ENCODE data around the gene TIMP1. TPM values are rescaled to one million over a fixed set of nuclear protein-coding genes. Genes with fewer than 3 reads are reported as not detected.

Gene TIMP1
- total and polyA plus RNA-seq, 2 of the 13 experiments (the other 11 are each of a cell fraction or from before 2014, with no cell fraction given), result 12.3 to 45.8 TPM

DNA sequence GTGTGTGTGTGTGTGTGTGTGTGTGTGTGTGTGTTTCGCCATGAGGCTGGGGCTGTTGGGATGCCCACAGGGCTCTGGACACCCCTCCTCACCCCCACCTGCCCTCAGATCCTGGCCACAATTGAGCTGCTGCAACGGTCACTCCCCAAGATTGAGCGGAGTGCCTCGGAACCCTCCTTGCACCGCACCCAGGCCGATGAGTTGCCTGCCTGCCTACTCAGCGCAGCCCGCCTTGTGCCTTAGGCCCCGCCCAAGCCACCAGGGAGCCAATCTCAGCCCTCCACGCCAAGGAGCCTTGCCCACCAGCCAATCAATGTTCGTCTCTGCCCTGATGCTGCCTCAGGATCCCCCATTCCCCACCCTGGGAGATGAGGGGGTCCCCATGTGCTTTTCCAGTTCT lies 11.0 kb upstream of the TIMP1 start (continued):
- TF ChIP-seq, protein P1, sequence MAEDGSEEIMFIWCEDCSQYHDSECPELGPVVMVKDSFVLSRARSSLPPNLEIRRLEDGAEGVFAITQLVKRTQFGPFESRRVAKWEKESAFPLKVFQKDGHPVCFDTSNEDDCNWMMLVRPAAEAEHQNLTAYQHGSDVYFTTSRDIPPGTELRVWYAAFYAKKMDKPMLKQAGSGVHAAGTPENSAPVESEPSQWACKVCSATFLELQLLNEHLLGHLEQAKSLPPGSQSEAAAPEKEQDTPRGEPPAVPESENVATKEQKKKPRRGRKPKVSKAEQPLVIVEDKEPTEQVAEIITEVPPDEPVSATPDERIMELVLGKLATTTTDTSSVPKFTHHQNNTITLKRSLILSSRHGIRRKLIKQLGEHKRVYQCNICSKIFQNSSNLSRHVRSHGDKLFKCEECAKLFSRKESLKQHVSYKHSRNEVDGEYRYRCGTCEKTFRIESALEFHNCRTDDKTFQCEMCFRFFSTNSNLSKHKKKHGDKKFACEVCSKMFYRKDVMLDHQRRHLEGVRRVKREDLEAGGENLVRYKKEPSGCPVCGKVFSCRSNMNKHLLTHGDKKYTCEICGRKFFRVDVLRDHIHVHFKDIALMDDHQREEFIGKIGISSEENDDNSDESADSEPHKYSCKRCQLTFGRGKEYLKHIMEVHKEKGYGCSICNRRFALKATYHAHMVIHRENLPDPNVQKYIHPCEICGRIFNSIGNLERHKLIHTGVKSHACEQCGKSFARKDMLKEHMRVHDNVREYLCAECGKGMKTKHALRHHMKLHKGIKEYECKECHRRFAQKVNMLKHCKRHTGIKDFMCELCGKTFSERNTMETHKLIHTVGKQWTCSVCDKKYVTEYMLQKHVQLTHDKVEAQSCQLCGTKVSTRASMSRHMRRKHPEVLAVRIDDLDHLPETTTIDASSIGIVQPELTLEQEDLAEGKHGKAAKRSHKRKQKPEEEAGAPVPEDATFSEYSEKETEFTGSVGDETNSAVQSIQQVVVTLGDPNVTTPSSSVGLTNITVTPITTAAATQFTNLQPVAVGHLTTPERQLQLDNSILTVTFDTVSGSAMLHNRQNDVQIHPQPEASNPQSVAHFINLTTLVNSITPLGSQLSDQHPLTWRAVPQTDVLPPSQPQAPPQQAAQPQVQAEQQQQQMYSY (CRISPR knock-in tag; IDR thresholded peaks at IDR 0.05), result no peak
- no peak for TF ChIP-seq ZNF563 (CRISPR knock-in tag; IDR thresholded peaks at IDR 0.05)
- no peak for TF ChIP-seq PITX1 (CRISPR knock-in tag; IDR thresholded peaks at IDR 0.05)
- TF ChIP-seq HES4 (CRISPR knock-in tag; IDR thresholded peaks at IDR 0.05; ENCODE audit: borderline replicate concordance), result no peak

DNA sequence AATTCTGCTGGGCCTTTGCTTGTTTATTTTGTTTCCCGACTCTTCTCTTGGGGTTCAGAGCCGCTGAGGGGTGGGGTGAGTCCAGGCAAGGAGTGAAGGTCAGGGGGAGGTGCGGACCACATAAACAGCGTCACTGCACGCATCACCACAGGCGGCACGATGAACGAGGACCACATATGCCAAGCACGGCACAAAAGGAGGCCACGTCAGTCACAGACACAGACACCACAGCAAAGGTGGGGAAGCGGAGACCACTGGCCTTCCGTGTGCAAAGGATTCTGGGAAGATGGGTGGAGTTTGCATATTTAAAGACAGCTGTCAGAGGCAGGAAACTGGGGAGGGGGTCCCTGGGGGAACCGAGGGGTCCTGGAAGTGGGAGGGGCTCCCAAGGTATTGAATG lies 10.3 kb upstream of the TIMP1 start:
- WGBS (ENCODE audit: low lambda C conversion rate), result 97% methylated on average over 13 of the region's 13 CpGs
- Histone ChIP-seq H3K9ac (ENCODE audit: insufficient read depth, low read depth, low read length) (no peak overlapping the region), H3K9me3 (ENCODE audit: low read length) (no peaks in the 10 kb centered on the region), H3K79me2 (ENCODE audit: insufficient read depth, low read length) (no peaks in the 10 kb centered on the region), H3K4me3 (replicated peaks in 1 of 3; ENCODE audit: insufficient read depth in 1 of 3, low read depth in 2 of 3, low read length in 3 of 3) (no peak overlapping the region), H3K36me3 (replicated peaks in 1 of 2; ENCODE audit: control insufficient read depth in 1 of 2, insufficient read depth in 2 of 2, low read length in 2 of 2) (peaks cover 0 to 15% of the 10 kb centered on the region in 2 experiments; a peak in 1 of 5 replicates), H3K4me2 (ENCODE audit: low read depth, low read length) (no peak overlapping the region), H4K20me1 (ENCODE audit: insufficient read depth, low read length) (no peaks in the 10 kb centered on the region), H3K4me1 (ENCODE audit: insufficient read depth, low read length) (no peaks in the 10 kb centered on the region), H3K27ac (ENCODE audit: extremely low read length, insufficient read depth, low read length) (no peak overlapping the region), H3K27me3 (ENCODE audit: control insufficient read depth in 1 of 2, insufficient read depth in 2 of 2, low read length in 2 of 2) (no peaks in the 10 kb centered on the region), H2AFZ (ENCODE audit: low read length) (no peak overlapping the region)
- BruUV-seq (replicated peaks), result no TSS peak
- FAIRE-seq (no peak), DNase-seq (ENCODE audit: low spot score) (no peak), ATAC-seq (no peak)
- intact Hi-C loops (cut with micrococcal nuclease; ENCODE audit: unreplicated experiment) (no loop called here), in situ Hi-C loops (cut with HindIII; ENCODE audit: extremely low pct_ligation_motif_present, low pct_unique_long_range_greater_than_20kb) (no loop called here)
- ChIA-PET POLR2A (no interaction called here), CTCF (ENCODE audit: low intra/inter-chr PET ratio, low total read pairs) (no interaction called here)
- TF ChIP-seq RCOR2 (CRISPR knock-in tag; IDR thresholded peaks at IDR 0.05) (no peak), ZNF883 (CRISPR knock-in tag; IDR thresholded peaks at IDR 0.05; ENCODE audit: not compliant biosample characterization) (no peak), ZNF569 (CRISPR knock-in tag; IDR thresholded peaks at IDR 0.05; ENCODE audit: borderline replicate concordance) (no peak)
- TF ChIP-seq, protein P2, sequence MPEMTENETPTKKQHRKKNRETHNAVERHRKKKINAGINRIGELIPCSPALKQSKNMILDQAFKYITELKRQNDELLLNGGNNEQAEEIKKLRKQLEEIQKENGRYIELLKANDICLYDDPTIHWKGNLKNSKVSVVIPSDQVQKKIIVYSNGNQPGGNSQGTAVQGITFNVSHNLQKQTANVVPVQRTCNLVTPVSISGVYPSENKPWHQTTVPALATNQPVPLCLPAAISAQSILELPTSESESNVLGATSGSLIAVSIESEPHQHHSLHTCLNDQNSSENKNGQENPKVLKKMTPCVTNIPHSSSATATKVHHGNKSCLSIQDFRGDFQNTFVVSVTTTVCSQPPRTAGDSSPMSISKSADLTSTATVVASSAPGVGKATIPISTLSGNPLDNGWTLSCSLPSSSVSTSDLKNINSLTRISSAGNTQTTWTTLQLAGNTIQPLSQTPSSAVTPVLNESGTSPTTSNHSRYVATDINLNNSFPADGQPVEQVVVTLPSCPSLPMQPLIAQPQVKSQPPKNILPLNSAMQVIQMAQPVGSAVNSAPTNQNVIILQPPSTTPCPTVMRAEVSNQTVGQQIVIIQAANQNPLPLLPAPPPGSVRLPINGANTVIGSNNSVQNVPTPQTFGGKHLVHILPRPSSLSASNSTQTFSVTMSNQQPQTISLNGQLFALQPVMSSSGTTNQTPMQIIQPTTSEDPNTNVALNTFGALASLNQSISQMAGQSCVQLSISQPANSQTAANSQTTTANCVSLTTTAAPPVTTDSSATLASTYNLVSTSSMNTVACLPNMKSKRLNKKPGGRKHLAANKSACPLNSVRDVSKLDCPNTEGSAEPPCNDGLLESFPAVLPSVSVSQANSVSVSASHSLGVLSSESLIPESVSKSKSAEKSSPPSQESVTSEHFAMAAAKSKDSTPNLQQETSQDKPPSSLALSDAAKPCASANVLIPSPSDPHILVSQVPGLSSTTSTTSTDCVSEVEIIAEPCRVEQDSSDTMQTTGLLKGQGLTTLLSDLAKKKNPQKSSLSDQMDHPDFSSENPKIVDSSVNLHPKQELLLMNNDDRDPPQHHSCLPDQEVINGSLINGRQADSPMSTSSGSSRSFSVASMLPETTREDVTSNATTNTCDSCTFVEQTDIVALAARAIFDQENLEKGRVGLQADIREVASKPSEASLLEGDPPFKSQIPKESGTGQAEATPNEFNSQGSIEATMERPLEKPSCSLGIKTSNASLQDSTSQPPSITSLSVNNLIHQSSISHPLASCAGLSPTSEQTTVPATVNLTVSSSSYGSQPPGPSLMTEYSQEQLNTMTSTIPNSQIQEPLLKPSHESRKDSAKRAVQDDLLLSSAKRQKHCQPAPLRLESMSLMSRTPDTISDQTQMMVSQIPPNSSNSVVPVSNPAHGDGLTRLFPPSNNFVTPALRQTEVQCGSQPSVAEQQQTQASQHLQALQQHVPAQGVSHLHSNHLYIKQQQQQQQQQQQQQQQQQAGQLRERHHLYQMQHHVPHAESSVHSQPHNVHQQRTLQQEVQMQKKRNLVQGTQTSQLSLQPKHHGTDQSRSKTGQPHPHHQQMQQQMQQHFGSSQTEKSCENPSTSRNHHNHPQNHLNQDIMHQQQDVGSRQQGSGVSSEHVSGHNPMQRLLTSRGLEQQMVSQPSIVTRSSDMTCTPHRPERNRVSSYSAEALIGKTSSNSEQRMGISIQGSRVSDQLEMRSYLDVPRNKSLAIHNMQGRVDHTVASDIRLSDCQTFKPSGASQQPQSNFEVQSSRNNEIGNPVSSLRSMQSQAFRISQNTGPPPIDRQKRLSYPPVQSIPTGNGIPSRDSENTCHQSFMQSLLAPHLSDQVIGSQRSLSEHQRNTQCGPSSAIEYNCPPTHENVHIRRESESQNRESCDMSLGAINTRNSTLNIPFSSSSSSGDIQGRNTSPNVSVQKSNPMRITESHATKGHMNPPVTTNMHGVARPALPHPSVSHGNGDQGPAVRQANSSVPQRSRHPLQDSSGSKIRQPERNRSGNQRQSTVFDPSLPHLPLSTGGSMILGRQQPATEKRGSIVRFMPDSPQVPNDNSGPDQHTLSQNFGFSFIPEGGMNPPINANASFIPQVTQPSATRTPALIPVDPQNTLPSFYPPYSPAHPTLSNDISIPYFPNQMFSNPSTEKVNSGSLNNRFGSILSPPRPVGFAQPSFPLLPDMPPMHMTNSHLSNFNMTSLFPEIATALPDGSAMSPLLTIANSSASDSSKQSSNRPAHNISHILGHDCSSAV (CRISPR knock-in tag; IDR thresholded peaks at IDR 0.05; ENCODE audit: borderline replicate concordance), result no peak

All from HepG2 (cell line).